ENCODE results near the gene CFHR1.

CFHR1 gene

GRCh38 chr1:196857188-196857587 is 37.7 kb downstream of the CFHR1 start:
- H3K4me1 Mint-ChIP-seq, result no peaks in the 10 kb centered on the region
- ATAC-seq (no peak), DNase-seq (ENCODE audit: low spot score in 2 of 2) (no peak)
- H3K9me3 Mint-ChIP-seq, result peaks cover 8% of the 10 kb centered on the region
- H3K4me3 Mint-ChIP-seq, result no peak overlapping the region
- no peak overlapping the region for H3K27ac Mint-ChIP-seq
- H3K36me3 Mint-ChIP-seq, result no peaks in the 10 kb centered on the region

- no peak for ATAC-seq
Observed at GRCh38 chr1:196858811-196859210, 39.3 kb downstream of the CFHR1 start.

GRCh38 chr1:196860323-196860884 is 40.9 kb downstream of the CFHR1 start:
- DNase-seq (ENCODE audit: low spot score in 2 of 2), result no peak
- Mint-ChIP-seq H3K4me1 (no peaks in the 10 kb centered on the region), H3K36me3 (no peaks in the 10 kb centered on the region), H3K27ac (no peak overlapping the region), H3K9me3 (peaks cover 12% of the 10 kb centered on the region), H3K4me3 (no peak overlapping the region)
- no peak for ATAC-seq

More at GRCh38 chr1:196858811-196859210, 39.3 kb downstream of the CFHR1 start:
- DNase-seq (ENCODE audit: low spot score in 2 of 2), result no peak
- Mint-ChIP-seq H3K27ac (no peak overlapping the region), H3K4me1 (no peaks in the 10 kb centered on the region), H3K4me3 (no peak overlapping the region), H3K36me3 (no peaks in the 10 kb centered on the region), H3K9me3 (peaks cover 8% of the 10 kb centered on the region)

GRCh38 chr1:196861429-196861828 is 41.9 kb downstream of the CFHR1 start:
- Mint-ChIP-seq H3K9me3 (peaks cover 12% of the 10 kb centered on the region), H3K36me3 (no peaks in the 10 kb centered on the region), H3K4me3 (no peak overlapping the region), H3K4me1 (no peaks in the 10 kb centered on the region), H3K27ac (no peak overlapping the region)
- ATAC-seq (no peak), DNase-seq (ENCODE audit: low spot score in 2 of 2) (no peak)

DNA sequence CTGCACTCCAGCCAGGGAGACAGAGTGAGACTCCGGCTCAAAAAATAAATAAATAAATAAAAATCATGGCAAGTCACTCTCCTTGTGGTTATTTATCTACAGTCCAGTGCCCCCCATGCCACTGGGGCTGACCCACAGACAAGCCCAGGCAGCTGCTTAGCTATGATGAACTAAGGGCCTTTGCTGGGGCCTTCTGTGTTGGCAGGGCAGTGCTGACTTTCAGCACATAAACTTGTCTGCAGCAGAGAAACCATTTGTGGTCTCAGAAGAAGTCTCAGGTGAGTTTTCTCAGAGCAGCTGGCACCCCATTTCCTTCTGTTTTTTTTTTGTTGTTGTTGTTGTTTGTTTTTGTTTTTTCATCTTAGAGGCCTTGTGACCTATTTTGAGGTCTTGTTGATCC is 47.4 kb downstream of the CFHR1 start:
- Mint-ChIP-seq H3K9me3 (peaks cover 4% of the 10 kb centered on the region), H3K4me1 (no peaks in the 10 kb centered on the region), H3K27ac (no peak overlapping the region), H3K36me3 (no peaks in the 10 kb centered on the region), H3K4me3 (no peak overlapping the region)
- DNase-seq (ENCODE audit: low spot score in 2 of 2) (no peak), ATAC-seq (no peak)

GRCh38 chr1:196873385-196873784 is 53.9 kb downstream of the CFHR1 start:
- H3K4me3 Mint-ChIP-seq, result no peak overlapping the region
- H3K27ac Mint-ChIP-seq, result no peak overlapping the region
- DNase-seq (ENCODE audit: low spot score in 2 of 2) (no peak), ATAC-seq (no peak)
- no peaks in the 10 kb centered on the region for H3K9me3 Mint-ChIP-seq
- no peaks in the 10 kb centered on the region for H3K36me3 Mint-ChIP-seq
- no peaks in the 10 kb centered on the region for H3K4me1 Mint-ChIP-seq

GRCh38 chr1:196875935-196876334 is 56.4 kb downstream of the CFHR1 start:
- H3K4me3 Mint-ChIP-seq, result no peak overlapping the region
- no peak for ATAC-seq
- H3K4me1 Mint-ChIP-seq, result no peaks in the 10 kb centered on the region
- H3K9me3 Mint-ChIP-seq, result no peaks in the 10 kb centered on the region
- no peak overlapping the region for H3K27ac Mint-ChIP-seq
- H3K36me3 Mint-ChIP-seq, result no peaks in the 10 kb centered on the region
- no peak for DNase-seq (ENCODE audit: low spot score in 2 of 2)

DNA sequence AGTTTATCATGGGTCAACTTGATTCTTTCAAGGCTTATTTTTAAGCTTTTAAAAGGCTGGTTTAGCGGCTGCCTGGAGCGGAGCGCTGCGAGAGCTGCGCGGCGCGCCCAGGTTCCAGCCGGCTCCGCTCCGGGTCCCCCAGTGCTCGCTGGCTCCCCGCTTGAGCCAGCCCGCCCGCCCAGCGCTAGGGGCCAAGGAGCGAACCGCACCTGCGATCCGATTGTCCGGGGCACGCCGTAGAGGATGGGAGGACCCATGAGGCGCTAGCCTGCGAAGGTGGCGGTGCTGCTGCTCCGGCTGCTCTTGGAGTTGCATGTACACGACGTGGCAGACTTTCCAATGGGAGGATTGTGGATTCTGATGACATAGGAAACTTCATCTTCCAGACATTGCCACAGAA is 58.4 kb downstream of the CFHR1 start:
- H3K9me3 Mint-ChIP-seq, result peaks cover 4% of the 10 kb centered on the region
- DNase-seq (ENCODE audit: low spot score in 2 of 2) (no peak), ATAC-seq (no peak)
- H3K36me3 Mint-ChIP-seq, result no peaks in the 10 kb centered on the region
- no peak overlapping the region for H3K4me3 Mint-ChIP-seq
- H3K27ac Mint-ChIP-seq, result no peak overlapping the region
- H3K4me1 Mint-ChIP-seq, result no peaks in the 10 kb centered on the region

Measured in stimulated activated effector memory CD8-positive, alpha-beta T cell treated with anti-CD3 and anti-CD28 coated beads, Interleukin-12 subunit alpha, Interleukin-12 subunit beta, amount 100 ng/mL, for 72 hours (primary cell).